IPS-18c (cell line): ENCODE data around the gene DNAL1.
"Not testable (repeated sequence)": the region's sequence is repeated elsewhere in the genome, so short reads cannot be mapped to it uniquely, and the experiment has no call there.

Source experiments
- H3K4me3 ChIP-seq: 2 replicates; pipeline ENCODE4 v1.7.0; 2013; ENCODE audit warnings: low read depth, mild to moderate bottlenecking, low read length, moderate library complexity; ENCODE audit not compliant: insufficient read depth
- H3K9me3 ChIP-seq: one replicate; pipeline ENCODE4 v1.6.1; 2013; ENCODE audit warnings: mild to moderate bottlenecking, low read length, moderate library complexity; ENCODE audit not compliant: control insufficient read depth, insufficient read depth

The DNAL1 gene

DNA sequence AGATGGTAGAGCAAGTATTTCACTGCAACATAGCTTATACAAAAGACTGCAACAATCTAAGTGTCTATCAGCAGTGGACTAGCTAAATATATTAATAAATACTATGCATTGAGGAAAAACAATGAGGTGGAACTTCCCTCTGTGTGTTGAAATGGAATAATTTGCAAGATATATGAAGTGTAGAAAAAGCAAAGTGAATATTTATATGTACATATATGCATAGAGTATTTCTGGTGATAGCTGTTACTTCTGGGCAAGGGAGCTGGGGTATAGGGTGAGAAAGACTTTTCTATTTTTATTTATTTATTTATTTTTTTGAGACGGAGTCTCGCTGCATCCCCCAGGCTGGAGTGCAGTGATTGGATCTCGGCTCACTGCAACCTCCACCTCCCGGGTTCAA is 33.9 kb downstream of the DNAL1 start:
- no peak overlapping the region for H3K4me3 ChIP-seq

DNA sequence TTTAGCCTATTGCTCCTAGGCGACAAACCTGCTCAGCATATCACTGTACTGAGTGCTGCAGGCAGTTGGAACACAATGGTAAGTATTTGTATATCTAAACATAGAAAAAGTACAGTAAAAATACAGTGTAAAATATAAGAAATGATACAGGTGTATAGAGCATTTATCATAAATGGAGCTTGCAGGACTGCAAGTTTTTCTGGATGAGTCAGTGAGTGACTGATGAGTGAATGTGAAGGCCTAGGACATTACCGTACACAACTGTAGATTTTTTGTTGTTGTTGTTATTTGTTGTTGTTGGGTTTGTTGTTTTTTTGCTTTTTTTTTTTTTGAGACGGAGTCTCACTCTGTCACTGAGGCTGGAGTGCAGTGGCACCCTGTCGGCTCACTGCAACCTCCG is 36.0 kb downstream of the DNAL1 start:
- no peak overlapping the region for H3K4me3 ChIP-seq
- H3K9me3 ChIP-seq: no peaks in the 10 kb centered on the region

More for the DNA sequence above, 33.9 kb downstream of the DNAL1 start:
- no peaks in the 10 kb centered on the region for H3K9me3 ChIP-seq

DNA sequence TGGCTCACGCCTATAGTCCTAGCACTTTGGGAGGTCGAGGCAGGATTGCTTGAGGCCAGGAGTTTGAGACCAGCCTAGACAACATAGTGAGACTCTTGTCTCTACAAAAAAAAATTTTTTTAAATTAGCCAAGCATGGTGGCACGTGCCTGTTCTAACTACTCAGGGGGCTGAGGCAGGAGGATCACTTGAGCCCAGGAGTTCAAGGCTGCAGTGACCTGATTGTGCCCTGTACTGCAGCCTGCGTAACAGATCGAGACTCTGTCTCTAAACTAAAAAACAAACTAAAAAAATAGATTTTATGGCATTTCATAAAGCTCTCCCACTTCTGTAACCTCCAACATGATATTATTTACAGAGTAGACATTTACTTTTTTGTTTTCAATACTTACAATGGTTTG is 39.8 kb downstream of the DNAL1 start:
- no peaks in the 10 kb centered on the region for H3K9me3 ChIP-seq
- no peak overlapping the region for H3K4me3 ChIP-seq

DNA sequence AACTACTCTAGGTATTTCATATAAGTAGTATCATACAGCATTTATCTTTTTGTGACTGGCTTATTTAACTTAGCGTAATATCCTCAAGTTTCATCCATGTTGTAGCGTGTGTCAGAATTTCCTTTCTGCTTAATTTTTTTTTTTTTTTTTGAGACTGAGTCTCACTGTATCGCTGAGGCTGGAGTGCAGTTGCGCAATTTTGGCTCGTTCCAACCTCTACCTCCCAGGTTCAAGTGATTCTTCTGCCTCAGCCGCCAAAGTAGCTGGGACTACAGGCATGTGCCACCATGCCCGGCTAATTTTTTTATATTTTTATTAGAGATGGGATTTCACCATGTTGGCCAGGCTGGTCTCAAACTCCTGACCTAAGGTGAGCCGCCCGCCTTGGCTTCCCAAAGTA is 40.5 kb downstream of the DNAL1 start:
- no peaks in the 10 kb centered on the region for H3K9me3 ChIP-seq
- no peak overlapping the region for H3K4me3 ChIP-seq

DNA sequence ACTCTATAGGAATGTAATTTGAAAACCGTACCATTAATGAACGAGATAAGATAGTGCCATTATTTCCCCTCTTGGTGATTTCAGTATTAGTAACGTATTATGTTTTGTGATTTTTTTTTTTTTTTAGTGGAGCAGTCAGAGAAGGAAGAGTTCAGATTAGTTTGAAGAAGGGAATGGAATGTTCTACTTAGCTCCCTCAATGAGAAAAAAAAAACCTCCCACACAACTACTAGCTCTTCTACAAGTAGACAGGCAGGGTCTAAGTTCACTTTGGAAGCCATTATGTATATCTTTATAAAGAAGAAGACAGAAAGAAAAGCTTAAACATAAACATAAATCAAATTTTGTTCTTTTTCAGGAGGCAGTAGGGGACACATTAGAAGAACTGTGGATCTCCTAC is 42.1 kb downstream of the DNAL1 start:
- H3K4me3 ChIP-seq: no peak overlapping the region
- H3K9me3 ChIP-seq: no peaks in the 10 kb centered on the region

DNA sequence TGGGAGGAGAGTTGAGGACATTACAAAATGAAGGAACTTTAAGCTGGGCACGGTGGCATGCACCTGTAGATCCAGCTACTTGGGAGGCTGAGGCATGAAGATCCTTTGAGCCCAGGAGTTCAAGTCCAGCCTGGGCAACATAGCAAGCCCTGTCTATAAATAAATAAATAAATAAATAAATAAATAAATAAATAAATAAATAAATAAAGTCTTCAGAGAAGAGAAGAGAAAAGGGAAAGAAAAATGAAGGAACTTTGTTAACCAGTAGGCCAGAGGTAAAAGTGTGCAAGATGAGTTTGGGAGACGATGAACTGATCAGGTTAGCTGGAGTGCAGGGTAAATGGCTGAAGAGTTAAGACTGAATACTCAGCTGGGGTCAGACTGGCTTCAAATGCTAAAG is 49.3 kb downstream of the DNAL1 start:
- H3K4me3 ChIP-seq: no peak overlapping the region
- H3K9me3 ChIP-seq: no peaks in the 10 kb centered on the region

DNA sequence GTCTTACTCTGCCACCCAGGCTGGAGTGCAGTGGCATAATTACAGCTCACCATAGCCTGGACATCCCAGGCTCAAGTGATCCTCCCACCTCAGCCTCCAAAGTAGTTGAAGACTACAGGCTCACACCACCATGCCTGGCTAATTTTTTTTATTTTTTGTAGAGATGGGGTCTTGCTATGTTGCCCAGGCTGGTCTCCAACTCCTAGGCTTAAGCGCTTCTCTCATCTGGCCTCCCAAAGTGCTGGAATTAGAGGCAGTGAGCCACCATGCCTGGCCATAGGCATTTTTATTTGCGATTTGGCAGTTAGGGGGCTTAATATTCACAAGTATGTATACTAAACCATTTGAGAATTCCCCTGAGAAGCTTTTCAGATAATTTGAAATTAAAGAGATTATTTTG is 50.3 kb downstream of the DNAL1 start:
- Histone ChIP-seq H3K9me3 (no peaks in the 10 kb centered on the region), H3K4me3 (no peak overlapping the region)

DNA sequence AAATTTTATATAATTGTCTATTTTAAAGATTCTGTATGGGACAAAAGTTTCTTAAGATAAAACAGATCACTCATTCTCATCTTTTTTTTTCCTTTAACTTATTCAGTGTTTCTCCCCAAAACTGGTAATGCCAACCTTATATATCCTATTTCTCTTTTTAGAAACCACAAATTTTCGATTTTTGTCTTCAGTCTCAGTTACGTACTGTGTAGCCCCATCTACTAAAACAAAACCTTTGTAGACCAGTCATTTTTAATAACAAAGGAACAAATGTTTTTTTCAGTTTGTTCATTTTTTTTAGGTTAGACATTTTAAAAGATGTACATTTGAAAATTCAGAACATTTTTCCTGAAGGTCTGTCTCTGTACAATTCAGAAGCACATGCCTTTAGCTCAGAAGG is 51.2 kb downstream of the DNAL1 start:
- H3K4me3 ChIP-seq: no peak overlapping the region

DNA sequence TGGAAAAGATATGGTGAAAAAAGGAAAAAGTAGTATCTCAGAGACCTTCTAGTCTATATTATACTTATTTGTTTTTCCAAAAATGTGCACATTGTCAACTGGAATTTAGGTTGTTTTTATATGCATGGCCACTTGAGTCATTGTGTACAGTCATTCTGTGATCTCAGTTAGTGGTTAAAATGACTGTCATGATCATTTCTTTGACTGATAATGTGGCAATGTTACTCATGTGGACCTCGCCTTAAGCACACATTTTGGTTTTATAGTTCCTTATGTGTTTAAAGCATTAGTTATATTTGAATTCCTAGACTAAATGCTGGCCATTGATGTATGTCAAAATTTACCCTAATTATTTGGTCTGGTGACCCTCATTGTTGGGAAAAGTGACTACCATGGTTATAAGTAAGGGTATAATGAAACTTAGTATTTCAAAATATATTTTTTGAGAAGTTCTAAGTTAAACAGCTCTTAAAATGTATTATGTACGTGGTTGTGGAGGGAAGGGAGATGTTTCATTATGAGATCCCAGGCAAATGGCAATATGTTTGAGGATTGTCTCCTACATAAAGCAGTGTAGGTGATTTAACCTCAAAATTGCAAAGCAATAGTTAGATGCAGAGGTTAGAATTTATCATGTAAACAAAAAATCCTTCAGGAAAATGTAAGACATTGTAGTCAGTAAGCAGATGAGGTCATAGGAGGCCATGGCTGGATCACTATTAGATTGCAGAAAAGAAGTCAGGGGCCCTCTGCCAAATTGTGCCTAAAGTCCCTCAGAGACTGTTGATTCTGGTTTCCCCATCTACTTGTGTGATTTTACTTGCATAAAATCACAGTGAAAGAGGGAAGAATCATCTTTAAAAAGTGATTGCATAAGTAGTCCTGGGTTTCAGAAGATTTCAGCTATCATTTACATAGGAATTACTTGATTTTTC is 51.9 kb downstream of the DNAL1 start:
- H3K4me3 ChIP-seq: no peak overlapping the region
- H3K9me3 ChIP-seq: no peaks in the 10 kb centered on the region

More for the DNA sequence above, 51.2 kb downstream of the DNAL1 start:
- no peaks in the 10 kb centered on the region for H3K9me3 ChIP-seq

DNA sequence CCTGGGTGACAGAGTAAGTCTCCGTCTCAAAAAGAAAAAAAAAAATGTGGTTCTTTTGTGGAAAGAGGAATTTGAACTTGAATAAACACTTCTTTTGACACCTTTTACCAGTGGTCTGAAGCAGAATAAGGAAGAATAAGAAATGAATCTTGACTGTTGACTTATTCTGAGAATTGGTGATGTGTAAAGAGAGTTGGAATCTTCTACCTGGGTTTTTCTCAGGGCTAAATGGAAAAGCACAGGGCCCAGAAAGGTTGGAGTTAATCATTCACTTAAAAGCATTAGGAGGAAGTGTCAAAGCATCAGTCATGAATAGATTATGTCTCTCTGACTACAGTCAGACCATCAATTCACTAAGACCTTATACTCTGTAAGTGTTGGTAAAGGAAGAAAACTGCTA is 55.5 kb downstream of the DNAL1 start:
- Histone ChIP-seq H3K4me3 (no peak overlapping the region), H3K9me3 (no peaks in the 10 kb centered on the region)

DNA sequence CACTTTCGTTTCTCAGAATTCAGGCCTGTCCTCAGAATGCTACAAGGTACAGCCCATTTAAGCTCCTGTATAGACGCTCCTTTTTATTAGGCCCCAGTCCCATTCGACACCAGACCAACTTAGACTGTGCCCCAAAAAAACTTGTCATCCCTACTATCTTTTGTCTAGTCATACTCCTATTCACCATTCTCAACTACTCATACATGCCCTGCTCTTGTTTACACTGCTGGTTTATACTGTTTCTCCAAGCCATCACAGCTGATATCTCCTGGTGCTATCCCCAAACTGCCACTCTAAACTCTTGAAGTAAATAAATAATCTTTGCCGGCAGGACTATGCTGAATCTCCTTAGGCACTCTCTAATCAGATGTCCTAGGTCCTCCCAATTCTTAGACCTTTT is 63.3 kb downstream of the DNAL1 start:
- not testable (repeated sequence) for H3K9me3 ChIP-seq, H3K4me3 ChIP-seq

DNA sequence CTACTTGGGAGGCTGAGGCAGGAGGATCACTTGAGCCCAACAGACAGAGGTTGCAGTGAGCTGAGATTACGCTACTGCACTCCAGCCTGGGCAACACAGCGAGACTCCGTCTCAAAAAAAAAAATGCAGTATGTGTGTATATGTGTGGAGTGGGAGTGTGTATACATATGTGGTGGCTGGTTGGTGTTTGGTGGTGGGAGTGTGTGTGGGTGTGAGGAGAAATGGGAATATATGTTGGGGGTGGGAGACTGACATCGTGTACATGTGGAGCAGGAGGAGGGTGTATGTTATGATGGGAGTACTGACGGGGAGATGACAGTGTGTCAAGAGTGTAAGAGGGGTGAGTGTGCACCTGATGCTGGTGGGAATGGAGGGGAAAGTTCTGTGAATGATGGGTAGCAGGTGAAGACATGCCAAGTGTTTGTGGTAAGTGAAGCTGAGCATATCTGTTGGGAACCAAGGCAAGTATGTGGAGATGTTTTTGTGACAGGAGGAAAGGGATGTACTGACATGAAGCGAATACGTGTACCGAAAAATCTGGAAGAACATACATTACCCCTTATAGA is 65.2 kb downstream of the DNAL1 start:
- no peaks in the 10 kb centered on the region for H3K9me3 ChIP-seq
- H3K4me3 ChIP-seq: no peak overlapping the region

DNA sequence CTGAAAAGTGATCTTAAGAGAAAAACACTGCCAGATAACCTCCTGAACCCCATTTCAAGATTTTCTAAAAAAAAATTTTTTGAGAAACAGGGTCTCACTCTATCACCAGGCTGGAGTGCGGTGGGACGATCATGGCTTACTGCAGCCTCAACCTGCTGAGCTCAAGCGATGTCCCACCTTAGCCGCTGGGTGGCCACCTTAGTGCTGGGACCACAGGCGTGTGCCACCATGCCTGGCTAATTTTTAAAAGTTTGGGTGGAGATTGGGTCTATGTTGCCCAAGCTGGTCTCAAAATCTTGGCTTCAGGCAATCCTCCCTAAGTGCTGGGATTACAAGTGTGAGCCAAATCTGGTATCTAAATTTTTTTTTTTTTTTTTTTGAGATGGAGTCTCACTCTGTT is 66.0 kb downstream of the DNAL1 start:
- H3K4me3 ChIP-seq: no peak overlapping the region
- no peaks in the 10 kb centered on the region for H3K9me3 ChIP-seq

DNA sequence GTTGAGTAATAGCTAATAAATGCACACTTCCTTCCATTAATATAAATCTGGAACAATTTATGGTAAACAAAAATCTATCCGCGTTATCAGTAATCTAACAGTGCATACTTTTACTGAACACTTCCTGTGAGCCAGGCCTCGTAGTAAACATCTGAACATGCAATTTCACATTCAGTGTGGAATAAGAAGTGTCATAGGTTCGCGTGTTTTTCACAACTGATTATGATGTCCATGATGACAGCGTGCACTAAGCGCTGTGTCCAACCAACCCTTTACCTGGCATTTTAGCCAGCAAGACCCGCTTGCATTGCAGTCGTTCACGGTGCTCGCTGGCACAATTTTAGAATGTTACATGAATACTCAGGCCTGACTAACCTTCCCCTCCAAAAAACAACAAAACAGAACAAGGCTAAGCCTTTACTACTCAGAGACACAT is 67.3 kb downstream of the DNAL1 start:
- Histone ChIP-seq H3K4me3 (peak overlapping the region; percentile 94), H3K9me3 (no peaks in the 10 kb centered on the region)

DNA sequence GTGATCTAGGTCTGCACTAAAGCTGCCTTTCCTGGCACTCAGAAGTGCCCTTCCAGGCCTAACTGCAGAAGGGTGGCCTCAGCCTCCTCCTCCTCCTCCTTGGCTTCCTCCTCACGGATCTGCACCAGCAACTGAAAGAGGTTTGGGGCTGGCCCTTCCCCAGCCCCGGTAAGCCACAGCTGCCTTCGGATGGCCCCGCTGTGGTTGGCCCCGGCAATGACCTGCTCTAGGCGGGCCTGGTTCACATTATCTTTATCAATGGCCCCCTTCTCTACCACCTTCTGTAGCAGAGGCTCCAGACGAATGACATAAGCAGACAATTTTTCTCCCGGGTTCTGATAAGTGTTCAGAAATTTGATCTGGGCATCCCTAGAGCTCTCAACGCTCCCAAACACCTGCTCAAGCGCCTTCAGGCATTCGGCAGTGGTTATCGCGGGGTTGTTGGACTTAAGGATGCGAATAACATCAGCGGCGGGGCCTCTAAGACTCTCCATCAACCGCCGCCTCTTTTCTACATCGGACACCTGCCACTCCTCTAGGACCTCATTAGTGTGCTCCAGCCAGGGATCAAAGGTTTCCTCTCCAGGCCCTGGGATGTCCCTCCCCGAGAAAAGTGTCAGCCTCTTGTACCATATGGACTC is 67.9 kb downstream of the DNAL1 start:
- no peaks in the 10 kb centered on the region for H3K9me3 ChIP-seq
- H3K4me3 ChIP-seq: peak overlapping the region; percentile 94

DNA sequence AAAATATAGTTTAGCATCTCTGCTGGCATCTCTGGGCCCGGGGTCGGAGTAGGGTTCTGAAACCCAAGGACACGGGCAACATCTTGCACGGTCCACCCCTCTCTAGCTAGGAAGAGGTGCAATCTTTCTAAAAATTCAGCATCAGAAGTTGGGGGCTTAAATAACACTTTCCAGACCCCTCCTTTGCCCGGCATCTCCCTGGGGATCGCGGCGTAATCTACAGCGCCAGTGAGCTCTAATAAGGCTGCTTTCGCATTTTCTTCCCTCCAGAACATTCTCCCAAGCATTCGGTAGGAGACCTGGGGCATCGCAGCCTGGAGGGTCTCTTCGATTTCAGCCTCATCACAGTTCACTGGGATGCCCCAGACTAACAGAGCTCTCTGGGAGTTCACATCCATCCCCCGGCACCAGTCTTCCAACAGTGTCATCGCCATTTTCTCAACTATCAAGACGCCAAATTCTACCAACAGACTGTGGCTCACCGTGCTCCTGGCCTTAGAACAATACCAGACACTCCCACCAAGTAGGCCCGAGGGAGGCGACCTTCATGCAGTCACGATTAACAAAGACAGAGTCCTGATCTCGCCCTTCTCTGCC is 68.5 kb downstream of the DNAL1 start:
- Histone ChIP-seq H3K4me3 (peak overlapping the region; percentile 94), H3K9me3 (no peaks in the 10 kb centered on the region)

DNA sequence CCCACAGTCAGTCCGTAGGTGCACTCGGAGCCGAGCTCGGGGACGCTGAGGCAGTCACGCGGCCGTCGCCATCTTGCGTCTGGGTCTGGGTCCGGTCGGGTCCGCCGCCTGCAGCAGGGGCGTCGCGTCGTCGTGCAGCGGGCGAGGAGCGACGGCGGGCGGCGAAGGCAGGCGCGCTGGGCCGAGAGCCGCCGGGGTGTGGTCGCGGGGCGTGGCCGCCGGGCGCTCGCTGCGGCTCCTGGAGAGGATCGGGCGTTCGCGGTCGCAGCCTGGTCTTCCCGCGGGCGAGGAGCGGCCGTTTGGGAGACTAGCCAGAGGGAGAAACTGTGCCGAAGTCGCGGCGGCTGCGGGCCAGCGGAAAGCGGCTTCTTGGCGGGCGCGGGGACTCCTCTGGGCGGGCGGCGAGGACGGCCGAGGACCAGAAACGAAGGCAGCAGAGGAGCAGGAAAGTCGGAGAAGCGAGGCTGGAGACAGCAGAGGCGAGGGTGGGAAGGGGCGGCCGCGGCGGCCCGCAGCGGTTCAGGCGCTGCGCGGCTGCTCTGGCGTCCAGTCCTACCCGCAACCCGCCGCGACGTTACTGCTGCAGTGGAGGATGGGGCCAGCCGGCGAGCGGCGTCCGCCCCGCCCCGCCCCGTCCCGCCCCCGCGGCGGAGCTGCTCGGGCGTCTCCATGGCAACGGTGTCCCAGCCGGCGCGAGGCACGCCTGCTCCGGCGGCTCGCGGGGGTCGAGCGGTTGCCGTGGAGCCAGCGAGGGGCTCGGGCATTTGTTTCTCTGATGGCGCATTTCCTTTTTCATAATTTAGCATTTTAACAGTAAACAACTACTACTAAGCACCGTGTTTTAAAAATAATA is 69.2 kb downstream of the DNAL1 start, which contains the start of gene PNMA1:
Gene PNMA1 (minus strand): TSS at position 582 of the 853 bp plus-strand sequence. CDS start 745 bp downstream, outside the sequence.
- Histone ChIP-seq H3K4me3 (peak within 1 kb of the TSS; percentile 94), H3K9me3 (no peaks in the 10 kb centered on the region)
